Mucosa of stomach (tissue), 1 donor: ENCODE results near the gene APLF.
"Not testable (repeated sequence)": the region's sequence is repeated elsewhere in the genome, so short reads cannot be mapped to it uniquely, and the experiment has no call there.

Experiments used
- H3K27me3 ChIP-seq: one replicate; pipeline ENCODE4 v1.7.0; 2013; ENCODE audit warnings: mild to moderate bottlenecking, low read length; ENCODE audit not compliant: control insufficient read depth, insufficient read depth
- H3K36me3 ChIP-seq: one replicate; pipeline ENCODE4 v1.7.0; 2013; ENCODE audit warnings: low read length; ENCODE audit not compliant: control insufficient read depth, insufficient read depth
- H3K4me1 ChIP-seq: one replicate; pipeline ENCODE4 v1.7.0; 2013; ENCODE audit warnings: mild to moderate bottlenecking, low read length; ENCODE audit not compliant: control insufficient read depth, insufficient read depth
- H3K4me3 ChIP-seq: one replicate; pipeline ENCODE4 v1.7.0; 2013; ENCODE audit warnings: low read length
- H3K9ac ChIP-seq: one replicate; pipeline ENCODE4 v1.7.0; 2013; ENCODE audit warnings: mild to moderate bottlenecking, low read length, moderate library complexity
- H3K9me3 ChIP-seq: one replicate; pipeline ENCODE4 v1.7.0; 2013; ENCODE audit warnings: mild to moderate bottlenecking, low read length, moderate library complexity; ENCODE audit not compliant: control insufficient read depth
- donor health status: Pancreatic carcinoma.

The APLF gene

DNA sequence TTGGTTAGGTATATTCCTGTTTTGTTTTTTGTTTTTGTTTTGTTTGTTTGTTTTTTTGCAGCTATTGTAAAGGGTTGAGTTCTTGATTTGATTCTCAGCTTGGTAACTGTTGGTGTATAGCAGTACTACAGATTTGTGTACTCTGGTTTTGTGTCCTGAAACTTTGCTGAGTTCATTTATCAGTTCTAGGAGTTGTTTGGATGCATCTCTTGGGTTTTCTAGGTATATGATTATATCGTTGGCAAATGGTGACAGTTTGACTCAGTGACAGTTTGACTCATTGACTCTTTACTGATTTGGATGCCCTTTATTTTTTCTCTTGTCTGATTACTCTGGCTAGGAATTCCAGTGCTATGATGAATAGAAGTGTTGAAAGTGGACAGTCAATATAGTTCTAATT is 53.7 kb downstream of the APLF start:
- no peak overlapping the region for H3K9ac ChIP-seq
- H3K9me3 ChIP-seq = no peaks in the 10 kb centered on the region
- H3K27me3 ChIP-seq = no peaks in the 10 kb centered on the region
- no peak overlapping the region for H3K4me3 ChIP-seq
- H3K36me3 ChIP-seq = no peaks in the 10 kb centered on the region
- no peaks in the 10 kb centered on the region for H3K4me1 ChIP-seq

DNA sequence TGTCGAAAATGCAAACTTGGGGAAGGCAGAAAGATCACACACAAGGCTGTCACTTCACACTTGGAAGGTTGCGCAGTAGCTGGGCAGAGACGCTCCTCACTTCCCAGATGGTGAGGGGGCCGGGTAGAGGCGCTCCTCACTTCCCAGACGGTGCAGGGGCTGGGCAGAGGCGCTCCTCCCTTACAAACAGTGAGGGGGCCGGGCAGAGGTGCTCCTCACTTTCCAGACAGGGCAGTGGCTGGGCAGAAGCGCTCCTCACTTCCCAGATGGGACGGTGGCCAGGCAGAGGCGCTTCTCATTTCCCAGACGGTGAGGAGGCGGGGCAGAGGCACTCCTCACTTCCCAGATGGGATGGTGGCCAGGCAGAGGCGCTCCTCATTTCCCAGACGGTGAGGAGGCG is 59.6 kb downstream of the APLF start:
- H3K9ac ChIP-seq, H3K4me3 ChIP-seq, H3K27me3 ChIP-seq, H3K9me3 ChIP-seq, H3K36me3 ChIP-seq, H3K4me1 ChIP-seq: not testable (repeated sequence)

DNA sequence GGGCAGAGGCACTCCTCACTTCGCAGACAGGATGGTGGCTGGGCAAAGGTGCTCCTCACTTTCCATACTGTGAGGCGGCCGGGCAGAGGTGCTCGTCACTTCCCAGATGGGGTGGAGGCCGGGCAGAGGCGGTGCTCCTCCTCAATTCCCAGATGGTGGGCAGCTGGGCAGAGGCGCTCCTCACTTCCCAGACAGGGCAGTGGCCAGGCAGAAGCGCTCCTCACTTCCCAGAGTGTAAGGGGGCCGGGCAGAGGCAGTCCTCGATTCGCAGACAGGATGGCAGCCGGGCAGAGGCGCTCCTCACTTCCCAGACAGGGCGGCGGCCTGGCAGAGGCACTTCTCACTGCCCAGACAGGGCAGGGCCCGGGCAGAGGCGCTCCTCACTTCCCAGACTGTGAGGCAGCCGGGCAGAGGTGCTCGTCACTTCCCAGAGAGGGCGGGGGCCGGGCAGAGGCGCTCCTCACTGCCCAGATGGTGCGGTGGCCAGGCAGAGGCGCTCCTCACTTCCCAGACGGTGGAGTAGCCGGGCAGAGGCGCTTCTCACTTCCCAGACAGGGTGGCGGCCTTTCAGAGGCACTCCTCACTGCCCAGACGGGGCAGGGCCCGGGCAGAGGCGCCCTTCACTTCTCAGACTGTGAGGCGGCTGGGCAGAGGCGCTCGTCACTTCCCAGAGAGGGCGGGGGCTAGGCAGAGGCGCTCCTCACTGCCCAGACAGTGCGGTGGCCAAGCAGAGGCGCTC is 60.1 kb downstream of the APLF start:
- not testable (repeated sequence) for H3K27me3 ChIP-seq, H3K9me3 ChIP-seq, H3K36me3 ChIP-seq, H3K4me1 ChIP-seq, H3K9ac ChIP-seq, H3K4me3 ChIP-seq

DNA sequence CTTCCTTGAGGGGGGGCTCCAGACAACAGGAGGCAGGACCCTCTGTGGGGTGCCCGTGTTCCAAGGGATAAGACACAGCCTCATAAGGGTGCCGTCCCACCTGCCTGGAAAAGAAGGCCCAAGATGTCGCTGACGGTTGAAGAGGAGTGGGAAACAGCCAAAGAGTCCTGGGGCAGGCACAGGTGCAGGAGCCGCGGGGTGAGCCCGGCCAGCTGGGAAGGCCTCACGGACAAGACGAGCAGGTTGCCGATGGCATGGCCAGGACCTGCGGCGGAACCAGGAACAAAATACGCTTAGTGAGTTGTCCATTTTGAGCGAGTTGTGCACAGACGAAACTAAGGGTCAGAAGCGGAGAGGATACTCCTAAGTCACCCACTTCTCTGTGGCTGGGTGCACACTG is 61.8 kb downstream of the APLF start:
- not testable (repeated sequence) for H3K9me3 ChIP-seq, H3K36me3 ChIP-seq, H3K4me3 ChIP-seq, H3K27me3 ChIP-seq, H3K4me1 ChIP-seq, H3K9ac ChIP-seq

DNA sequence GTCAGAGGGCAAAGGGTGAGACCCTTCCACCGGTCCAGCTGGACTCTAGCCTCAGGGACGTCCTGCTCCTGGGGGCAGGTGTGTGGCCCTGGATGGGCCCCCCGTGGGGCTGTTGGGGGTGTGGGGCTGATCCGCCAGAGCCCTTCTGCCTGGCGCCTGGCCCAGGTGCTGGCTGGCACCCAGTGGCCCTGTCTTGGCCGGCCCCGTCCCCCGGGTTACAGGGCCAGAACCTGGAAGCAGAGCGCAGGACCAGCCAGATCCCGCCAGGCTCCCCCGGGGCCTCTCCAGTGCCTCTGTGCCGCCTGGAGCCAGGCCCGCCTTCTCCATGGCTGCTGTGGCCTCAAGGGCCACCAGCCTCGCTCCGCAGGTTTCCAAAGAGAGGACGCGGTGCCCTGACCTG is 62.3 kb downstream of the APLF start:
- not testable (repeated sequence) for H3K9ac ChIP-seq, H3K27me3 ChIP-seq, H3K4me3 ChIP-seq, H3K36me3 ChIP-seq, H3K9me3 ChIP-seq, H3K4me1 ChIP-seq

DNA sequence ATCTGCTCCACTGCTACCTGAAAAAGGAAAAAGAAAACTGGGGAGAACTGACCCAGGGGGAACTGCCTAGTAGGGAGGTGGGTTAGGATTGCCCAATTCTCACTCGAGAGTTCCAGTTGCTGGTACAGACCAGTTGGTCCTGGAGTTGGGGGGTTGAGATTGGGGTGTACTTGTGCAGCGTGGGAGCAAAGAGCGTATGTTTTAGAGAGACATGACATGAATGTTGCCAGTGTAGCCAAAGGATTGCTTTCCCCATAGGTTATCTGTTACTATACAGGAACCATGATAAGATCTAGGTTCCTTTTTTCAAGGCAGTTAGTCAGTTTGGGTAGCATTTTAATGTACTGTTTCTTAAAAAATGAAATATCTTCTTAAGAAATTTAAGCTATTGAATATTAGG is 68.6 kb downstream of the APLF start:
- H3K9ac ChIP-seq = no peak overlapping the region

DNA sequence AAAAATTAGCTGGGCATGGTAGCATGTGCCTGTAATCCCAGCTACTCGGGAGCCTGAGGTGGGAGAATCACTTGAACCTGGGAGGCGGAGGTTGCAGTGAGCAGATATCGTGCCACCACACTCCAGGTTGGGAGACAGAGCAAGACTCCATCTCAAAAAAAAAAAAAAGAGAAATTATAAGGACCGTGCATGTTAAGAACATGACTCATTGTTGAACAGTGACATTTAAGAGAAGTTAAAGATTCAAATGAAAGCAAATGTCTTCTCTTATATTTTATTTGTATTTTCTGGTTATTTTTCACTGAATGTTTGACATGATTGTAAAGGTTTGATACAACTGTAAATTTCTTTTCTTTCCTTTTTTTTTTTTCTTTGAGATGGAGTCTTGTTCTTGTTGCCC is 69.6 kb downstream of the APLF start:
- no peaks in the 10 kb centered on the region for H3K4me1 ChIP-seq
- no peak overlapping the region for H3K4me3 ChIP-seq
- no peaks in the 10 kb centered on the region for H3K9me3 ChIP-seq

More for the DNA sequence above, 68.6 kb downstream of the APLF start:
- Histone ChIP-seq H3K27me3 (no peaks in the 10 kb centered on the region), H3K4me1 (no peaks in the 10 kb centered on the region), H3K4me3 (no peak overlapping the region), H3K9me3 (no peaks in the 10 kb centered on the region), H3K36me3 (no peaks in the 10 kb centered on the region)

DNA sequence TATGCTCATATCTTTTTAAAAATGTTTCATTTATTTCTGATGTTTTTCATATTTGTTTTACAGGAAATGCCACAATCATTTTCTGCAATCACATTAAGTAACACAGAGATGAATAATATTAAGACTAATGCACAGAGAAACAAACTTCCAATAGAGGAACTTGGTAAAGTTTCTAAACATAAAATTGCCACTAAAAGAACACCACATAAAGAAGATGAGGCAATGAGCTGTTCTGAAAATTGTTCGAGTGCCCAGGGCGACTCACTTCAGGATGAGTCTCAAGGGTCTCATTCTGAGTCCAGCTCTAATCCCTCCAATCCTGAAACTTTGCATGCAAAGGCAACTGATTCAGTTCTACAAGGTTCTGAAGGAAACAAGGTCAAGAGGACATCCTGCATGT is 70.4 kb downstream of the APLF start:
- Histone ChIP-seq H3K4me1 (no peaks in the 10 kb centered on the region), H3K36me3 (no peaks in the 10 kb centered on the region), H3K4me3 (no peak overlapping the region), H3K9ac (no peak overlapping the region), H3K27me3 (no peaks in the 10 kb centered on the region), H3K9me3 (no peaks in the 10 kb centered on the region)

More for the DNA sequence above, 69.6 kb downstream of the APLF start:
- Histone ChIP-seq H3K27me3 (no peaks in the 10 kb centered on the region), H3K36me3 (no peaks in the 10 kb centered on the region), H3K9ac (no peak overlapping the region)

DNA sequence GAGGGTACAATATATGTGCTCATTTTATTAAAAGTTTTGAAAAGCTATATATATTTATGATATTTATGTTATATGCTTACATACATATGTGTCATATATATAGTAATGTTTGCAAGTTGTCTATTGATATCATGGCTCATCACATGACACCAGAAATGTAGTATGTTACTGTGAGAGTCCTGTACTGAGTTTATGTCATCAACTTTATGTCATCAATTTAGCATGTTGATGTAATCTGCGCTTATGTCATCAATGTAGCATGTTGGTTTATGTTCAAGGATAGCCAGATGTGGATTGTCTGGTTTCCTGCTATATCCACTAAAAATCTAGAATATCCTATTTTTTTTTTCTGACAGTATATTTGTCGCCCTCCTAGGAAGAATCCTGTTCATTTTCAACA is 77.4 kb downstream of the APLF start:
- no peaks in the 10 kb centered on the region for H3K4me1 ChIP-seq
- no peaks in the 10 kb centered on the region for H3K36me3 ChIP-seq
- H3K9me3 ChIP-seq = no peaks in the 10 kb centered on the region
- H3K4me3 ChIP-seq = no peak overlapping the region
- no peak overlapping the region for H3K9ac ChIP-seq
- no peaks in the 10 kb centered on the region for H3K27me3 ChIP-seq

DNA sequence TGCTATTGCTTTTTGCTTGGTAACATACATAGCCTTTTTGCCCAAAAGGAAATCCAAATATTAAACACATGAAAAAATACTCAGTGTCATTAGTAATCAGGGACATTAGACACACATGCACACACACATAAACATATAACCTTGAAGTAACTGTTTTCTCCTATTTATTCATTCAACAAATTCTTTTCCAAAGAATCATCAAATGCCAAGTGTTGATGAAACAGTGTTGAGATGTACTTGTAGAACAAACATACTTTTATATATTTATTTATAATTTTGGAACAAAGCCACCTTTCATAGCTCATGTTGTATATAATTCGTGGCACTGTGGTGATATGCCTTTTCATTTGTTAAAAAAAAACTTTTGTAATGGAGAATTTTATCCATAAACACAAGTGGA is 81.0 kb downstream of the APLF start:
- no peak overlapping the region for H3K9ac ChIP-seq
- H3K4me3 ChIP-seq = no peak overlapping the region
- H3K36me3 ChIP-seq = no peaks in the 10 kb centered on the region
- H3K9me3 ChIP-seq = no peaks in the 10 kb centered on the region
- no peaks in the 10 kb centered on the region for H3K27me3 ChIP-seq
- no peaks in the 10 kb centered on the region for H3K4me1 ChIP-seq

DNA sequence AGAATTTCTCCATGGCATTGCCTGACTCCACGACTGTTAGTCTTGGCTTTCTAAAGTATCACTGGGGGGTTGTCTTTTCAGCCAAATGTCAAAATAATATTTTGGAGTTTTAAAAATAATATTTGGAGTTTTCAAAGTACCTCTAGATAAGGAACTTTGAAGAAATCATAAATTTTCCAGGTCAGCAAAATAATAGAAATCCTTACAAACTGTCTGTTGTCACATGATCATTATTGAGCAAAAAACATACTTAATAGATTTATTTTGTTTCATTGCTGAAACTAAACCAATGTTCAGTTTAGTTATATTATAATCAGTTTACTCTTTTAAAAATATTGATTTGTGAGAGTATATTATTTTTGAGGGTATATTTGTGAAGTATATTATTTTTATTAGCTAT is 85.7 kb downstream of the APLF start:
- H3K9me3 ChIP-seq = no peaks in the 10 kb centered on the region
- no peaks in the 10 kb centered on the region for H3K36me3 ChIP-seq
- H3K4me3 ChIP-seq = no peak overlapping the region
- H3K9ac ChIP-seq = no peak overlapping the region
- no peaks in the 10 kb centered on the region for H3K27me3 ChIP-seq
- no peaks in the 10 kb centered on the region for H3K4me1 ChIP-seq

DNA sequence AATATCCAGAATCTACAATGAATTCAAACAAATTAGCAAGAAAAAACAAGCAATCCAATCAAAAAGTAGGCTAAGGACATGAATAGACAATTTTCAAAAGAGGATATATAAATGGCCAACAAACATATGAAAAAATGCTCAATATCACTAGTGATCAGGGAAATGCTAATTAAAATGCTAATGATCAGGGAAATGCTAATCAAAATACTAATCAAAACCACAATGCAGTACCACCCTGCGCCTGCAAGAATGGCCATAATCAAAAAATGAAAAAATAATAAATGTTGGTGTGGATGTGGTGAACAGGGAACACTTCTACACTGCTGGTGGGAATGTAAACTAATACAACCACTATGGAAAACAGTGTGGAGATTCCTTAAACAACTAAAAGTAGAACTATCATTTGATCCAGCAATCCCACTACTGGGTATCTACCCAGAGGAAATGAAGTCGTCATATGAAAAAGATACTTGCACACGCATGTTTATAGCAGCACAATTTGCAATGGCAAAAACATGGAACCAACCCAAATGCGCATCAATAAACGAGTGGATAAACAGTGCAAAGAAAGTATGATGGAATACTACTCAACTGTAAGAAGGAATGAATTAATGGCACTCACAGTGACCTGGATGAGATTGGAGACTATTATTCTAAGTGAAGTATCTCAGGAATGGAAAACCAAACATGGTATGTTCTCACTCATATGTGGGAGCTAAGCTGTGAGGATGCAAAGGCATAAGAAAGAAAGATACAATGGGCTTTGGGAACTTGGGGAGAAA is 88.2 kb downstream of the APLF start:
- not testable (repeated sequence) for H3K9me3 ChIP-seq, H3K27me3 ChIP-seq, H3K36me3 ChIP-seq, H3K9ac ChIP-seq, H3K4me1 ChIP-seq, H3K4me3 ChIP-seq
